ENCODE measurements around the gene LTBP1. TPM values are rescaled to one million over a fixed set of nuclear protein-coding genes. Genes with fewer than 3 reads are reported as not detected.

LTBP1 gene
- total RNA-seq, 1 experiment from 2014 or later = 28.5 TPM

- Histone ChIP-seq H3K23me2 (ENCODE audit: insufficient read length, low read depth, low read length, poor library complexity, severe bottlenecking) (no peaks in the 10 kb centered on the region), H2BK5ac (ENCODE audit: insufficient read length, low read length) (no peak overlapping the region), H3K27me3 (ENCODE audit: insufficient read depth, low read length) (no peaks in the 10 kb centered on the region), H3K9me3 (ENCODE audit: control insufficient read depth, low read depth, low read length) (no peaks in the 10 kb centered on the region), H2BK20ac (ENCODE audit: low read depth, low read length, poor library complexity, severe bottlenecking) (no peak overlapping the region), H3K79me1 (ENCODE audit: insufficient read depth, low read depth, low read length, poor library complexity, severe bottlenecking) (no peaks in the 10 kb centered on the region), H4K8ac (replicated peaks; ENCODE audit: insufficient read length, low read depth, low read length) (no peak overlapping the region), H3K79me2 (ENCODE audit: insufficient read depth, low read length) (no peaks in the 10 kb centered on the region), H2AK5ac (ENCODE audit: insufficient read length, low read length) (no peak overlapping the region), H4K5ac (ENCODE audit: insufficient read length, low read depth, low read length) (no peak overlapping the region), H3K56ac (ENCODE audit: insufficient read length, low read depth, low read length) (no peak overlapping the region), H3K27ac (ENCODE audit: insufficient read length, low read depth, low read length) (no peak overlapping the region), H4K20me1 (ENCODE audit: control insufficient read depth, insufficient read depth, insufficient read length) (no peaks in the 10 kb centered on the region), H2AFZ (ENCODE audit: low read length) (no peak overlapping the region), H3K4me1 (ENCODE audit: insufficient read depth, low read length) (no peaks in the 10 kb centered on the region), H3K18ac (ENCODE audit: insufficient read length, low read depth, low read length) (no peak overlapping the region), H3T11ph (ENCODE audit: low read length) (no peak overlapping the region), H3K4me2 (ENCODE audit: insufficient read depth, insufficient read length, low read length) (no peak overlapping the region), H2BK120ac (ENCODE audit: low read depth, low read length, poor library complexity, severe bottlenecking) (no peak overlapping the region), H3K23ac (ENCODE audit: insufficient read length, low read depth, low read length) (no peak overlapping the region), H4K91ac (ENCODE audit: insufficient read length, low read depth, low read length) (no peak overlapping the region), H3K14ac (ENCODE audit: insufficient read depth, low read length) (no peak overlapping the region), H2BK12ac (ENCODE audit: insufficient read length, low read depth, low read length) (no peak overlapping the region), H2BK15ac (ENCODE audit: low read depth, low read length) (no peak overlapping the region), H3K4ac (ENCODE audit: low read depth, low read length) (no peak overlapping the region), H3K9ac (ENCODE audit: extremely low read depth, insufficient read length, low read length) (no peak overlapping the region)
- no peak for TF ChIP-seq CTCF (conservative IDR thresholded peaks at IDR 0.05)
- Mint-ChIP-seq H3K27ac (no peak overlapping the region), H3K27me3 (ENCODE audit: low read depth) (peaks cover 6% of the 10 kb centered on the region), H3K4me1 (no peaks in the 10 kb centered on the region), H3K36me3 (ENCODE audit: insufficient read depth in 1 of 3, low read depth in 3 of 3) (no peaks in the 10 kb centered on the region), H3K4me3 (no peak overlapping the region), H3K9me3 (no peaks in the 10 kb centered on the region)
- DNase-seq = no peak
- no CpG with 5 or more reads among the region's 1 CpG for WGBS (ENCODE audit: extremely low coverage, insufficient read length, low lambda C conversion rate)
Observed at GRCh38 chr2:33242845-33243244, 296.1 kb downstream of the LTBP1 start.
